ENCODE measurements around the gene RNF32.
"Not testable (repeated sequence)": the region's sequence is repeated elsewhere in the genome, so short reads cannot be mapped to it uniquely, and the experiment has no call there.

RNF32 gene

DNA sequence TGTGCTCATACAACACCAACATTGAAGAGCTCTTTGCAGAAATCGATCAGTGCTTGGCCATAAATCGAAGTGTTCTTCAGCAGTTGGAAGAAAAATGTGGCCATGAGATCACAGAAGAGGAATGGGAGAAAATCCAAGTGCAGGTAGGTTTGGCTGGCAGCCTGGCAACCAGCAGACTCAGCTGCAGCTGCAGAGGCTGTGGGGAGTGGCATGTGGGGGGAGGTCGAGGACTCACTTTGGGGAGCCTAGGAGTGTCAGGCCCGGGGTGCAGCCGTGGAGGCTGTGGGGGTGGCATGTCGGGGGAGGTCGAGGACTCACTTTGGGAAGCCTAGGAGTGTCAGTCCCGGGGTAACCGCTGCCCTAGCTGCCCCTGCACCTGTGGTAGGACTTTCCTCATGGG lies 35.1 kb downstream of the RNF32 start:
- DNase-seq (ENCODE audit: low read depth in 2 of 2): no peak

DNA sequence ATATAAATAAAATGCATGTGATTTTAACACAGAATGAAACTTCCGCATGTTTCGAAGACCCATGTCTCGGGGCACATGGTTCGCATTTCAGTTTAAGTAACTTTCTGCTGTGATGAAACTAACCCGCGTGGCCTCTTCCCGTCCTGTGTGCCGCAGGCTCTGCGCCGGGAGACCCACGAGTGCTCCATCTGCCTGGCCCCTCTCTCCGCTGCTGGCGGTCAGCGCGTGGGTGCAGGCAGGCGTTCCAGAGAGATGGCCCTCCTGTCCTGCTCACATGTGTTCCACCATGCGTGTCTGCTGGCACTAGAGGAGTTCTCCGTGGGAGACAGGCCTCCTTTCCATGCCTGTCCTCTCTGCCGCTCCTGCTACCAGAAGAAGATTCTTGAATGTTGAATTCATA lies 35.7 kb downstream of the RNF32 start:
- DNase-seq (ENCODE audit: low read depth in 2 of 2): no peak

DNA sequence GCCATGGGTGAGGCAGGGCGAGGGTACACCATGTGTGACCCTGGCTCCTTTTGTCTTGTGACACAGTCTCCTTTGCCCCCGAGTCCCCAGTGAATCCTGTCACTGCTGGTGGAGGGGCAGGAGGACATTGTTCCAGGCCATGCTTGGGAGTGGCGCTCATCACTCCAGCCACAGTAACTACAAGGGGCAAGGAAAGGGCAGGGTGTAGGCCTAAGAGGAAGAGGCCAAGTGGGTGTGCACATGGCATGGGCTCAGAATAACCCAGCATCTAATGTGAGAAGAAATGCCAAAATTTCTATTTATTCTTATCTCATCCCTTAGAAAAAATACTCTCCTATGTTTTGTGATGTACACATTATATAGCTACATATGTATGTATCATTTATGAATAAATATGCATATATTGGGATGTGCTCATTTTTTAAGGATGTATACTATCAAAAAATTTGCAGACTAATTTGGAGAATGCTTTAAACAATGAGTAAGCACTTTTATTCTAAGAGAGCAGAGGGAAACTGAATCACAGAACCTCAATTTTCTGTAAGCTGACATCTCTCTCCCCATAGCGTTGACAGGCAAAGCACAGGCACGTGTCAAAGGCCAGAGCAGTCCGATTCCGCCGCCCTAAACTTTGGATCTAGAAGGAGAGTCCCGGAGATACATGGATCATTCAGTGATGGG lies 36.9 kb downstream of the RNF32 start:
- DNase-seq (ENCODE audit: low read depth in 2 of 2): no peak

GRCh38 chr7:156680281-156680680 lies 39.7 kb downstream of the RNF32 start:
- DNase-seq (ENCODE audit: low read depth in 2 of 2): no peak

GRCh38 chr7:156682928-156683327 lies 42.4 kb downstream of the RNF32 start:
- no peak for DNase-seq (ENCODE audit: low read depth in 2 of 2)

DNA sequence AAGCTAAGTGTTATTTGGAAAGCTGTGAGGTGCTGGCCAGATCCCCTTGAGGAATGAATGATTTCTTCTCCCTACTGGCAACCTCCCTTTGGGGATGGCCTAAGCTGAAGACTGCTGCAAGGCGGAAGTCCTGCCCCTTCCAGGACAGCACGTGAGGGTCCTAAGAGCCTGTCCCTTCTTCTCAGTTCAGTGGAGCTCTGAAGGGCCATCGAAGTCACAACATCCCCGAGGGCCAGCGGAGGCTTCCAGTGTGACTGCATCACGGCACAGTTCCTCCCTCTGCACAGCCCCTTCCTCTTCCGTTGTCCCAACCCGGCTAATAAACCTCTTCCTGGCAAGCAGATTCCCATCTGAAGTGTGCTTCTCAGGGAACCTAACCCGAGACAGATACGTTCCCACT lies 43.7 kb downstream of the RNF32 start:
- DNase-seq (ENCODE audit: low read depth in 2 of 2): no peak

- DNase-seq (ENCODE audit: low read depth in 2 of 2): no peak
These were observed 44.1 kb downstream of the RNF32 start for GRCh38 chr7:156684661-156685060.

GRCh38 chr7:156691764-156692163 lies 51.2 kb downstream of the RNF32 start:
- DNase-seq (ENCODE audit: low read depth in 2 of 2): no peak

DNA sequence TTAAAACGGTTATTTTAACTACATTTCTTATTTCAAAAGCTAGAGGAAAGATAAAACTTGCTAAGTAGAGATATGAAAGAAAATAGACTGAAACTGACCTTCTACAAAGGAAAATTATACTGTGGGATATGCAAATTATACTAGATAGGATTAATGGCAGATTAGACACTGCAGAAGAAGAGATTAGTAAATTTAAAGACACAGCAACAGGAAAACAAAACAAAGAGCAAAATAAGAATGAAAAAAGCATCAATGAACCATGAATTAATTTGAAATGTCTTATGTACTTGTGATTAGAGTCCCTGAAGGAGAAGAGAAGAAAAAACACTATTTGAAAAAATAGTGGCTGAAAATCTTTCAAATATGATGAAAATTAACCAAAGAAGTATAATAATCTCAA lies 52.3 kb downstream of the RNF32 start:
- DNase-seq (ENCODE audit: low read depth in 2 of 2): no peak

- DNase-seq (ENCODE audit: low read depth in 2 of 2): no peak
These were observed 53.1 kb downstream of the RNF32 start for GRCh38 chr7:156693627-156694026.

- DNase-seq (ENCODE audit: low read depth in 2 of 2): not testable (repeated sequence)
These were observed 56.7 kb downstream of the RNF32 start for GRCh38 chr7:156697283-156697682.

DNA sequence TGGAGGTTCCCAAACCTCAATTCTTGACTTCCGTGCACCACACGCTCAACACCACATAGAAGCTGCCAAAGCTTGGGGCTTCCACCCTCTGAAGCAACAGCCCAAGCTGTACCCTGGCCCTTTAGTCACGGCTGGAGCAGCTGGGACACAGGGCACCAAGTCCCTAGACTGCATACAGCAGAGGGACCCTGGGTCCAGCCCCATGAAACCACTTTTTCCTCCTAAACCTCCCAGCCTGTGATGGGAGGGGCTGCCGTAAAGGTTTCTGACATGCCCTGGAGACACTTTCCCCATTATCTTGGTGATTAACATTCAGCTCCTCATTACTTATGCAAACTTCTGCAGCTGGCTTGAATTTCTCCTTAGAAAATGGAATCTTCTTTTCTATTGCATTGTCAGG lies 57.9 kb downstream of the RNF32 start:
- not testable (repeated sequence) for DNase-seq (ENCODE audit: low read depth in 2 of 2)

GRCh38 chr7:156701787-156702186 lies 61.2 kb downstream of the RNF32 start:
- not testable (repeated sequence) for DNase-seq (ENCODE audit: low read depth in 2 of 2)

DNA sequence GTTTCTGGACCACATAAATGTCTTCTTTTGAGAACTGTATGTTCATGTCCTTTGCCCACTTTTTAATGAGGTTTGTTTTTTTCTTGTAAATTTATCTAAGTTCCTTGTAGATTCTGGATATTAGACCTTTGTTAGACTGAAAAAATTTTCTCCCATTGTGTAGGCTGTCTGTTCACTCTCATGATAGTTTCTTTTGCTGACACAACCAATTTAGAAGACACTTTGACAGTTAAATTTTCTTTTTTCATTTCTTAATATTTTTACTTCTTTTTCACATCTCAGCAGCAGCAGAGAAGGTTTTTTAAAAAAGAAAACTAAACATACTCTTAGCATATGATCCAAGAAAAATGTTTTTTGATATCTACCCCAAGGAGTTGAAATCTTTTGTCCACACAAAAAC lies 61.8 kb downstream of the RNF32 start:
- DNase-seq (ENCODE audit: low read depth in 2 of 2): no peak

- DNase-seq (ENCODE audit: low read depth in 2 of 2): no peak
These were observed 62.6 kb downstream of the RNF32 start for GRCh38 chr7:156703209-156703608.

DNA sequence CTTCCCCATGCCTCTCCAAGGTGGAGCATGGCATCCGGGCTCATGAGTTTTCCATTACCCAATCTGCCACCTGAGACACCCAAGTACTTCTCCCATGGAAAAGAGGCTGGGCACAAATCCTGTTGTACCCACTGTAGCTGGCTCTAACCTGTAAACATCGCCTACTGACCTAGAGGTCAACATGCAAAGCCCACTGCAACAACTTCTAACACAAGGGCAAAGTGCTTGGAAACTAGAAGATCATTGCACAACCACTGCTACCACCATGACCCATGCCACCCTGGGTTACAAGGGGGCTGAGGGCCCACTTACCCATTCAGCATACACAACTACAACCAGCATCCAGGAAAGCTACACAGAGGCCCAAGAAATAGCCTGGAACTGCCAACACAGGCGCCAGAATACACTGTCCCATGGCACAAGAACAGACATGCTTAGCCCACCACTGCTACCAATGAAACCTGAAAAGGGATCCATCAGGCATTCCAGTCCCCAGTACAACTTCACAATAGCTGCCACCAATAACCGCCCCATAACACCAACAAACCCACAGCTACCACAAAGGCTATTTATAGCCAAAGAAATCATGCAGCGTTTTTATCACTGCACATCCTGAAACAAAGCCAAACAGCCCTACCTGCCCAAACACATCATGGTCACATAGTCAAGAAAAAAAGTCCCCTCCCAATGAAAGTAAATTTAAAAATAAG lies 63.4 kb downstream of the RNF32 start:
- no peak for DNase-seq (ENCODE audit: low read depth in 2 of 2)

- no peak for DNase-seq (ENCODE audit: low read depth in 2 of 2)
These were observed 81.7 kb downstream of the RNF32 start for GRCh38 chr7:156722043-156722826.

GRCh38 chr7:156725073-156725472 lies 84.5 kb downstream of the RNF32 start:
- no peak for DNase-seq (ENCODE audit: low read depth in 2 of 2)

DNA sequence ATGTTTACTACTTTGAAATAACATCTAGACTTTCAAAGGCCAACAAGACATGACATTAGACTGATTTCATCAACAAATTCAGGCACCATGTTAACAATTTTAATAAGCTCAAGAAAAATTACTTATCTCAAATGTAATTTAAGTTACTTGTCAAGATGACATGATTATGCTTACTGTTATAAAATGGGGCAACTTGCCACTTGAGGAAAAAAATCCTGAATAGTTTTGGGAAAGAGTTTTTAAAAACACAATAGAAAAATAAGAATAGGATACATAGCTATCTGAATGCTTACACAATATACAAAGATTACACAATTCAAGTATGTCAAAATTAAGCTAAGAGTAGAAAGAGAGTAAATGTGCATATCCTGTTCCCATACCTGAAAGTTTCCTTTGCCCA lies 85.4 kb downstream of the RNF32 start:
- no peak for DNase-seq (ENCODE audit: low read depth in 2 of 2)
